HepG2 (cell line): ENCODE results near the gene TBC1D4. TPM values are rescaled to one million over a fixed set of nuclear protein-coding genes. Genes with fewer than 3 reads are reported as not detected.
A peak's percentile ranks its signal among the peaks of the same experiment; 100 is the strongest.

Experiments
- CEBPB ChIP-seq: IDR thresholded peaks from 2 replicates; pipeline ENCODE4 v1.6.1; 2011; ENCODE audit warnings: low read depth, low read length, improper control_type of control experiment, borderline replicate concordance
- ESRRA ChIP-seq: sonication (generic); formaldehyde crosslinking; IDR thresholded peaks from 2 replicates; pipeline ENCODE4 v1.5.1; 2020; ENCODE audit warnings: mild to moderate bottlenecking, low read depth, missing genetic modification reagents
- GABPA ChIP-seq, 2 experiments: IDR thresholded peaks; 2 replicates each; pipeline ENCODE4 v1.6.1; 2011 to 2016; ENCODE audit warnings: low read depth in 2 of 2, low read length in 1 of 2, missing biosample characterization in 1 of 2, missing genetic modification characterization in 1 of 2
- HES4 ChIP-seq: sonication (generic); formaldehyde crosslinking; IDR thresholded peaks from 2 replicates; pipeline ENCODE4 v1.9.0; 2021; ENCODE audit warnings: mild to moderate bottlenecking, missing genetic modification reagents, borderline replicate concordance
- MIXL1 ChIP-seq: IDR thresholded peaks from 2 replicates; pipeline ENCODE4 v1.6.1; 2016
- PCBP1 ChIP-seq: fragments of 200-400 bp; formaldehyde crosslinking; IDR thresholded peaks from 2 replicates; pipeline ENCODE4 v1.6.1; 2017; ENCODE audit warnings: mild to moderate bottlenecking, low read depth, low read length, borderline replicate concordance
- RNF2 ChIP-seq: fragments of 450-650 bp; conservative IDR thresholded peaks from 2 replicates; pipeline ENCODE4 v1.6.1; 2016; ENCODE audit warnings: low read depth
- TARDBP ChIP-seq: sonication (generic); formaldehyde crosslinking; IDR thresholded peaks from 2 replicates; pipeline ENCODE4 v1.8.0; 2022; ENCODE audit warnings: mild to moderate bottlenecking, missing genetic modification reagents
- TERF1 ChIP-seq: sonication (generic); formaldehyde crosslinking; IDR thresholded peaks from 2 replicates; pipeline ENCODE4 v1.8.0; 2022; ENCODE audit warnings: mild to moderate bottlenecking, missing genetic modification reagents, moderate library complexity
- ZNF292 ChIP-seq: sonication (generic); formaldehyde crosslinking; IDR thresholded peaks from 2 replicates; pipeline ENCODE4 v1.8.1; 2022; ENCODE audit warnings: mild to moderate bottlenecking, low read depth, missing genetic modification reagents, borderline replicate concordance
- ZNF530 ChIP-seq: sonication (generic); formaldehyde crosslinking; IDR thresholded peaks from 2 replicates; pipeline ENCODE4 v1.5.0; 2020; ENCODE audit warnings: low read depth, mild to moderate bottlenecking, missing genetic modification reagents
- ZNF75D ChIP-seq: sonication (generic); formaldehyde crosslinking; IDR thresholded peaks from 2 replicates; pipeline ENCODE4 v1.8.1; 2023; ENCODE audit warnings: missing genetic modification reagents, mild to moderate bottlenecking, borderline replicate concordance
- ZNF777 ChIP-seq: sonication (generic); formaldehyde crosslinking; IDR thresholded peaks from 2 replicates; pipeline ENCODE4 v1.4.0; 2020; ENCODE audit warnings: missing genetic modification reagents
- ZNF839 ChIP-seq: sonication (generic); formaldehyde crosslinking; IDR thresholded peaks from 2 replicates; pipeline ENCODE4 v1.4.0; 2020; ENCODE audit warnings: missing genetic modification reagents, mild to moderate bottlenecking, borderline replicate concordance
- ZNF878 ChIP-seq: sonication (generic); formaldehyde crosslinking; IDR thresholded peaks from 2 replicates; pipeline ENCODE4 v1.8.1; 2023; ENCODE audit warnings: mild to moderate bottlenecking, missing genetic modification reagents, moderate library complexity
- polyA plus RNA-seq, 8 experiments: library from polyadenylated mRNA; depleted of rRNA in 3 of 8; stranded (reverse) in 7 of 8; unstranded in 1 of 8; fragments of >200 nt; fragmentation: Illumina TruSeq in 4 of 8; extraction: Trizol in 4 of 8; gene quantifications; 2 replicates each; pipeline versions ENCODE4 v1.2.1 to v1.2.3, GENCODE V29; 2011 to 2016; ENCODE audit warnings: low read depth in 4 of 8, missing spikeins in 1 of 8, mixed read lengths in 1 of 8; ENCODE audit not compliant: insufficient read depth in 1 of 8
- total RNA-seq, 5 experiments: library from RNA; depleted of rRNA; stranded (reverse); fragments of >200 nt; fragmentation: Illumina TruSeq; extraction: Trizol; gene quantifications; 2 replicates each; pipeline ENCODE4 v1.2.3, GENCODE V29; 2016; ENCODE audit warnings: low read depth in 1 of 5
- TF ChIP-seq, protein P1 (sequence below): sonication (generic); formaldehyde crosslinking; IDR thresholded peaks from 2 replicates; pipeline ENCODE4 v1.4.0; 2020; ENCODE audit warnings: missing genetic modification reagents
- TF ChIP-seq, protein P2 (sequence below): sonication (generic); formaldehyde crosslinking; IDR thresholded peaks from 2 replicates; pipeline ENCODE4 v1.8.0; 2022; ENCODE audit warnings: missing genetic modification reagents, low read depth, mild to moderate bottlenecking, borderline replicate concordance
- TF ChIP-seq, protein P3 (sequence below): sonication (generic); formaldehyde crosslinking; IDR thresholded peaks from 2 replicates; pipeline ENCODE4 v1.5.1; 2020; ENCODE audit warnings: mild to moderate bottlenecking, missing genetic modification reagents, borderline replicate concordance

Gene TBC1D4
- total and polyA plus RNA-seq, 2 of the 13 experiments (the other 11 are each of a cell fraction or from before 2014, with no cell fraction given), result 35.9 to 64.4 TPM

DNA sequence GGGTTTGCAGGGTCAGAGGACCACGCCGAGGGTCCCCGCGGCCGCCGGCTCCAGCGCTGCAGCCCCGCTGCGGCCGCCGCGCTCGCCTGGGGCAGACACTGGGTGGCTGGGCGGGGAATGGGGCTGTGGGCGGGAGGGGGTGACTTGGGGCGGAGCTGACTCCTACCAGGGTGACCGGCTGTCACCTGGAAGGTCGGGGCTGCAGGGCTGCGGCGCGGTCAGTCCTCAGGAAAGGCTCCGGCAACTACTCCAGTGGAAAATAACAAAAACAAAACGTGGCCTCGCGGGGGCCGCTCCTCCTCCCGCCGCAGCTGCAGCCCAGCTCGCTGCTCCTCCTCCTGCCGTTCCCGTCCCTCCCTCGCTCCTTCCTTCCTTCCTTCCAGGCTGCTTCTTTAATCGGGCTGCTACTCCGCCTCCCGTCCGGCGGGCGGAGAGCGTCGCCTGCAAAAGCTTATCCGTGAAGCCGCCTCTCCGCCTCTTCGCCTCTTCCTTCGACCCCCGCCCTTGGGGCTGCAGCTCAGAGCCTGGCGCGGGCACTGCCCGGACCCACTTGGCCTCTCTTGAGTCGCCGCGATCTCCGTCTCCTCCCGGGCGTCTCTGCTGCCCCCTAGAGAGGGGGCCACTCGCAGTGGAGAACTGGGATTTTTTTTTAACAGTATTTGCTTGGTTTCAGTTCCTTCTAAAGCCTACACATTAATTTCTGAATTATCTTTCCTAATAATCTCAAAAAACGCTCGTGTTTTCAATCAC, at the start of gene TBC1D4 (continued):
- TF ChIP-seq TERF1 (no peak), ZNF292 (CRISPR knock-in tag) (peak; percentile 92), MIXL1 (CRISPR knock-in tag) (0 out of 2 replicates have a peak, but pooled peaks have one; percentile 13), CEBPB (no peak), ZNF878 (CRISPR knock-in tag) (no peak), HES4 (CRISPR knock-in tag) (no peak), ESRRA (CRISPR knock-in tag) (no peak), ZNF777 (no peak), ZNF75D (no peak), PCBP1 (peak; percentile 75; the same call in 1 of the 2 replicates), ZNF839 (no peak), ZNF530 (CRISPR knock-in tag) (no peak), TARDBP (CRISPR knock-in tag) (no peak), RNF2 (no peak), GABPA (IDR thresholded peaks at IDR 0.05; ENCODE audit: low read depth, low read length) (no peak), GABPA (CRISPR knock-in tag; IDR thresholded peaks at IDR 0.05; ENCODE audit: low read depth) (peak; percentile 29; the same call in 1 of the 2 replicates)
- TF ChIP-seq, protein P1, sequence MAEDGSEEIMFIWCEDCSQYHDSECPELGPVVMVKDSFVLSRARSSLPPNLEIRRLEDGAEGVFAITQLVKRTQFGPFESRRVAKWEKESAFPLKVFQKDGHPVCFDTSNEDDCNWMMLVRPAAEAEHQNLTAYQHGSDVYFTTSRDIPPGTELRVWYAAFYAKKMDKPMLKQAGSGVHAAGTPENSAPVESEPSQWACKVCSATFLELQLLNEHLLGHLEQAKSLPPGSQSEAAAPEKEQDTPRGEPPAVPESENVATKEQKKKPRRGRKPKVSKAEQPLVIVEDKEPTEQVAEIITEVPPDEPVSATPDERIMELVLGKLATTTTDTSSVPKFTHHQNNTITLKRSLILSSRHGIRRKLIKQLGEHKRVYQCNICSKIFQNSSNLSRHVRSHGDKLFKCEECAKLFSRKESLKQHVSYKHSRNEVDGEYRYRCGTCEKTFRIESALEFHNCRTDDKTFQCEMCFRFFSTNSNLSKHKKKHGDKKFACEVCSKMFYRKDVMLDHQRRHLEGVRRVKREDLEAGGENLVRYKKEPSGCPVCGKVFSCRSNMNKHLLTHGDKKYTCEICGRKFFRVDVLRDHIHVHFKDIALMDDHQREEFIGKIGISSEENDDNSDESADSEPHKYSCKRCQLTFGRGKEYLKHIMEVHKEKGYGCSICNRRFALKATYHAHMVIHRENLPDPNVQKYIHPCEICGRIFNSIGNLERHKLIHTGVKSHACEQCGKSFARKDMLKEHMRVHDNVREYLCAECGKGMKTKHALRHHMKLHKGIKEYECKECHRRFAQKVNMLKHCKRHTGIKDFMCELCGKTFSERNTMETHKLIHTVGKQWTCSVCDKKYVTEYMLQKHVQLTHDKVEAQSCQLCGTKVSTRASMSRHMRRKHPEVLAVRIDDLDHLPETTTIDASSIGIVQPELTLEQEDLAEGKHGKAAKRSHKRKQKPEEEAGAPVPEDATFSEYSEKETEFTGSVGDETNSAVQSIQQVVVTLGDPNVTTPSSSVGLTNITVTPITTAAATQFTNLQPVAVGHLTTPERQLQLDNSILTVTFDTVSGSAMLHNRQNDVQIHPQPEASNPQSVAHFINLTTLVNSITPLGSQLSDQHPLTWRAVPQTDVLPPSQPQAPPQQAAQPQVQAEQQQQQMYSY (CRISPR knock-in tag), result 0 out of 2 replicates have a peak, but pooled peaks have one; percentile 27
- TF ChIP-seq, protein P2, sequence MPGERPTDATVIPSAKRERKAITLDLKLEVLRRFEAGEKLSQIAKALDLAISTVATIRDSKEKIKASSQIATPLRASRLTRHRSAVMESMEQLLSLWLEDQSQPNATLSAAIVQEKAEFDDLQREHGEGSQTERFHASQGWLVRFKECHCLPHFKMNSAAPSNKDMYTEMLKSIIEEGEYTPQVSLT (CRISPR knock-in tag), result no peak
- TF ChIP-seq, protein P3, sequence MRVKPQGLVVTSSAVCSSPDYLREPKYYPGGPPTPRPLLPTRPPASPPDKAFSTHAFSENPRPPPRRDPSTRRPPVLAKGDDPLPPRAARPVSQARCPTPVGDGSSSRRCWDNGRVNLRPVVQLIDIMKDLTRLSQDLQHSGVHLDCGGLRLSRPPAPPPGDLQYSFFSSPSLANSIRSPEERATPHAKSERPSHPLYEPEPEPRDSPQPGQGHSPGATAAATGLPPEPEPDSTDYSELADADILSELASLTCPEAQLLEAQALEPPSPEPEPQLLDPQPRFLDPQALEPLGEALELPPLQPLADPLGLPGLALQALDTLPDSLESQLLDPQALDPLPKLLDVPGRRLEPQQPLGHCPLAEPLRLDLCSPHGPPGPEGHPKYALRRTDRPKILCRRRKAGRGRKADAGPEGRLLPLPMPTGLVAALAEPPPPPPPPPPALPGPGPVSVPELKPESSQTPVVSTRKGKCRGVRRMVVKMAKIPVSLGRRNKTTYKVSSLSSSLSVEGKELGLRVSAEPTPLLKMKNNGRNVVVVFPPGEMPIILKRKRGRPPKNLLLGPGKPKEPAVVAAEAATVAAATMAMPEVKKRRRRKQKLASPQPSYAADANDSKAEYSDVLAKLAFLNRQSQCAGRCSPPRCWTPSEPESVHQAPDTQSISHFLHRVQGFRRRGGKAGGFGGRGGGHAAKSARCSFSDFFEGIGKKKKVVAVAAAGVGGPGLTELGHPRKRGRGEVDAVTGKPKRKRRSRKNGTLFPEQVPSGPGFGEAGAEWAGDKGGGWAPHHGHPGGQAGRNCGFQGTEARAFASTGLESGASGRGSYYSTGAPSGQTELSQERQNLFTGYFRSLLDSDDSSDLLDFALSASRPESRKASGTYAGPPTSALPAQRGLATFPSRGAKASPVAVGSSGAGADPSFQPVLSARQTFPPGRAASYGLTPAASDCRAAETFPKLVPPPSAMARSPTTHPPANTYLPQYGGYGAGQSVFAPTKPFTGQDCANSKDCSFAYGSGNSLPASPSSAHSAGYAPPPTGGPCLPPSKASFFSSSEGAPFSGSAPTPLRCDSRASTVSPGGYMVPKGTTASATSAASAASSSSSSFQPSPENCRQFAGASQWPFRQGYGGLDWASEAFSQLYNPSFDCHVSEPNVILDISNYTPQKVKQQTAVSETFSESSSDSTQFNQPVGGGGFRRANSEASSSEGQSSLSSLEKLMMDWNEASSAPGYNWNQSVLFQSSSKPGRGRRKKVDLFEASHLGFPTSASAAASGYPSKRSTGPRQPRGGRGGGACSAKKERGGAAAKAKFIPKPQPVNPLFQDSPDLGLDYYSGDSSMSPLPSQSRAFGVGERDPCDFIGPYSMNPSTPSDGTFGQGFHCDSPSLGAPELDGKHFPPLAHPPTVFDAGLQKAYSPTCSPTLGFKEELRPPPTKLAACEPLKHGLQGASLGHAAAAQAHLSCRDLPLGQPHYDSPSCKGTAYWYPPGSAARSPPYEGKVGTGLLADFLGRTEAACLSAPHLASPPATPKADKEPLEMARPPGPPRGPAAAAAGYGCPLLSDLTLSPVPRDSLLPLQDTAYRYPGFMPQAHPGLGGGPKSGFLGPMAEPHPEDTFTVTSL (CRISPR knock-in tag), result 0 out of 2 replicates have a peak, but pooled peaks have one; percentile 19
